HG03457 (cell line): Measurements from ENCODE around the gene NF2.
"Not testable (repeated sequence)": the region's sequence is repeated elsewhere in the genome, so short reads cannot be mapped to it uniquely, and the experiment has no call there.

ENCODE experiments used
- ATAC-seq: cut with Tn5 transposase; IDR thresholded peaks from one replicate; pipeline ENCODE4 v1.9.1; 2021; ENCODE audit warnings: moderate number of reproducible peaks; ENCODE audit not compliant: unreplicated experiment

NF2 gene

DNA sequence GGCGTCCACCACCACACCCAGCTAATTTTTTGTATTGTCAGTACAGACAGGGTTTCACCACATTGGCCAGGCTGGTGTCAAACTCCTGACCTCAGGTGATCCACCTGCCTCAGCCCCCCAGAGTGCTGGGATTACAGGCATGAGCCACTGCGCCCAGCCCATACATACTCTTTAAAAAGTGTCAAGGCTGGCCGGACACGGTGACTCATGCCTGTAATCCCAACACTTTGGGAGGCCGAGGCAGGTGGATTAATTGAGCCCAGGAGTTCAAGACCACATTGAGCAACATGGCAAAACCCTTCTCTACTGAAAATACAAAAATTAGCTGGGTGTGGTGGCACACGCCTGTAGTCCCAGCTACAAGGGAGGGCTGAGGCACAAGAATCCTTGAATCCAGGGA, 9.0 kb upstream of the NF2 start:
- not testable (repeated sequence) for ATAC-seq

DNA sequence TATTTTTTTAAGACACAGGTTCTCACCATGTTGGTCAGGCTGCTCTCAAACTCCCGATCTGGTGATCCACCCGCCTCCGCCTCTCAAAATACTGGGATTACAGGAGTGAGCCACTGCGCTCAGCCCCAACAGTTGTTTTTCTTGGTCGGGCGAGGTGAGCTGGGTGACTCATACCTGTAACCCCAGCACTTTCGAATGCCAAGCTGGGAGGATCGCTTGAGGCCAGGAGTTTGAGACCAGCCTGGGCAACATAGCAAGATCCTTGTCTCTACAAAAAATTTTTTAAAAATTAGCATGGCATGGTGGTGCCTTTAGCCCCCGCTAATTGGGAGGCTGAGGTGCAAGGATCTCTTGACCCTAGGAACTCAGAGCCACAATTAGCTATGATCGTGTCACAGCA, 7.0 kb upstream of the NF2 start:
- no peak for ATAC-seq

DNA sequence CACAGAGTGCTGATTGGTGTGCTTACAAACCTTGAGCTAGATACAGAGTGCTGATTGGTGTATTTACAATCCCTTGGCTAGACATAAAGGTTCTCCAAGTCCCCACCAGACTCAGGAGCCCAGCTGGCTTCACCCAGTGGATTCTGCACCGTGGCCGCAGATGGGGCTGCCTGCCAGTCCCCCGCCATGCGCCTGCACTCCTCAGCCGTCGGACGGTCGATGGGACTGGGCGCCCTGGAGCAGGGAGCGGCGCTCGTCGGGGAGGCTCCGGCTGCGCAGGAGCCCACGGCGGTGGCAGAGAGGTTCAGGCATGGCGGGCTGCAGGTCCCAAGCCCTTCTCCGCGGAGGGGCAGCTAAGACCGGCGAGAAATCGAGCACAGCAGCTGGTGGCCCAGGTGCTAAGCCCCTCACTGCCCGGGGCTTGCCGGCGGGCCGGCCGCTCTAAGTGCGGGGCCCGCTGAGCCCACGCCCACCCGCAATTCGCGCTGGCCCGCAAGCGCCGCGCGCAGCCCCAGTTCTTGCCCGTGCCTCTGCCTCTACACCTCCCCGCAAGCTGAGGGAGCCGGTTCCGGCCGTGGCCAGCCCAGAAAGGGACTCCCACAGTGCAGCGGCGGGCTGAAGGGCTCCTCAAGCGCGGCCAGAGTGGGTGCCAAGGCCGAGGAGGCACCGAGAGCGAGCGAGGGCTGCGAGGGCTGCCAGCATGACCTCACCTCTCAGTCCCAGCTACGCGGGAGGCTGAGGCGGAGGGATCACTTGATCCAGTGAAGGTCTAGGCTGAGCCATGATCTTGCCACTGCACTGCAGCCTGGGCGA, 5.4 kb upstream of the NF2 start:
- not testable (repeated sequence) for ATAC-seq

GRCh38 chr22:29598684-29599020, 4.8 kb upstream of the NF2 start:
- ATAC-seq = no peak

DNA sequence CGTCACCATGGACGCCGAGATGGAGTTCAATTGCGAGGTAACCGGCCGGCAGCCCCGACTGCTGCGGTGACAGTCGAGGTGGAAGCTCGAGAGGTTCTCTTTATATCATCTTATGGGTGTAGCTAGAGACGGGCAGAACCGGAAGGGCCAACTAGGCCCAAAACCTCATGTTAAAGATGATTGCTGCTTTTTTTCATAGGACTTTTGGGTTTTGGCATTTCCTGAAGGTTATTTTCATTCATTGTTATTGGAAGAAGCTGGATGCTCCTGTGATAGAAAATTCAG, 585 bp downstream of the NF2 start:
- ATAC-seq = no peak

DNA sequence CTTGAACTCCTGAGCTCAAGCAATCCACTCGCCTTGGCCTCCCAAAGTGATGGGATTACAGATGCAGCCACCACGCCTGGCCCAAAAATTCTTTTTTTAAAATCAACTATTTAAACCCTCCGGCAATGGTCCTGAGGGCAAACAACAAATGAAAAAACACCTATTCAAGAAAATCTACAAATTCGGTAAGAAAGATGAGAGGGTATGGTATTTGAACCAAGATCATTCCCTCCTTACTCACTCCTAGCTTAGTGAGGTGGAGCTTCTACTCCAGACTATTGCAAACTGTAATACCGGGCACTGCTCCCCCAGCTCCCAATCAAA, 2.1 kb downstream of the NF2 start:
- no peak for ATAC-seq

DNA sequence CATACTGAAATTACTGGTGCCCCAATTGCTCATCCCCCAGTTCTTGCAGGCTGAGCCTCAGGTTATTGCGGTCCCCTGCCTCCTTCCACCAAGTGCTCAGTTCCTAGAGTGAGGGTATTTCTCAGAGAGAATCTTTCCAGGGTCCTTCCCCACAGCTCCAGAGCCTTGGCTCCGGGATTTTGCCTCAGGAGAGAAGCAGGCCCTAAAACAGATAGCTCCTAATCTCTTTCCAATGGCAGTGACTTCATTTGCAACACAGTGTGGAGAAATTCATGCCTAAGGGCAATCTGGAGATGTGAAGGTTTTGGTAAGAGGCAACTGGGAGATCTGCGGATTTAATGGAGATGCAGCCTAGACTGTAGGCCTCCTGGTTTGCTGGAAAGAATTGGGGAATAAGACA, 2.9 kb downstream of the NF2 start:
- no peak for ATAC-seq

DNA sequence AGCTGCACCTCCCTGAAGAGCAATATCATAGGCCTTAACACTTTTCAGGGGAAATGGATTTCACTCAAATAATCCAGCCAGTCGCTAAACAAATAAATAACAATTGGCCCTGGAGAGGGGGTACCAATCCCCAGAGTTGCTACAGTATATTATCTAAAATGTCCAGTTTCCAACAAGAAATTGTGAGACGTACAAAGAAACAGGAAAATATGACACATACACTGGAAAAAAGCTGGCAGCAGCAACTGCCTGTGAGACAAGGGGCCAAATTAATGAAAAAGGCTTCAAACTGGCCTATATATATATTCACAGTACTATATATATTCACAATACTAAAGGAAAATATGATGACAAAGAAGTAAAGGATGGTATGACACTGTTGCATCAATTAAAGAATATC, 4.0 kb downstream of the NF2 start:
- no peak for ATAC-seq

DNA sequence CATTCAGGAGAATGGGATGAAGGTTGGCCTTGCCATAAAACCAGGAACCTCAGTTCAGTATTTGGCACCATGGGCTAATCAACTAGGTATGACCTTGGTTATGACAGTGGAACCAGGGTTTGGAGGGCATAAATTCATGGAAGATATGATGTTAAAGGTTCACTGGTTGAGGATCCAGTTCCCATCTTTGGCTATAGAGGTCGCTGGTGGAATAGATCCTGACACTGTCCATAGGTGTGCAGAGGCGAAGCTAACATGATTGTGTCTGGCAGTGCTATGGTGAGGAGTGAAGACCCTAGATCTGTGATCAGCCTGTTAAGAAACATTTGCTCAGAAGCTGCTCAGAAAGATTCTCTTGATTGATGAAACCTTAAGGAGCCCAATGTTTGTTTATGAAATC, 5.7 kb downstream of the NF2 start:
- ATAC-seq = no peak

GRCh38 chr22:29610780-29611179, 7.3 kb downstream of the NF2 start:
- no peak for ATAC-seq

- no peak for ATAC-seq
These were observed 12.4 kb downstream of the NF2 start for GRCh38 chr22:29615705-29616327.

DNA sequence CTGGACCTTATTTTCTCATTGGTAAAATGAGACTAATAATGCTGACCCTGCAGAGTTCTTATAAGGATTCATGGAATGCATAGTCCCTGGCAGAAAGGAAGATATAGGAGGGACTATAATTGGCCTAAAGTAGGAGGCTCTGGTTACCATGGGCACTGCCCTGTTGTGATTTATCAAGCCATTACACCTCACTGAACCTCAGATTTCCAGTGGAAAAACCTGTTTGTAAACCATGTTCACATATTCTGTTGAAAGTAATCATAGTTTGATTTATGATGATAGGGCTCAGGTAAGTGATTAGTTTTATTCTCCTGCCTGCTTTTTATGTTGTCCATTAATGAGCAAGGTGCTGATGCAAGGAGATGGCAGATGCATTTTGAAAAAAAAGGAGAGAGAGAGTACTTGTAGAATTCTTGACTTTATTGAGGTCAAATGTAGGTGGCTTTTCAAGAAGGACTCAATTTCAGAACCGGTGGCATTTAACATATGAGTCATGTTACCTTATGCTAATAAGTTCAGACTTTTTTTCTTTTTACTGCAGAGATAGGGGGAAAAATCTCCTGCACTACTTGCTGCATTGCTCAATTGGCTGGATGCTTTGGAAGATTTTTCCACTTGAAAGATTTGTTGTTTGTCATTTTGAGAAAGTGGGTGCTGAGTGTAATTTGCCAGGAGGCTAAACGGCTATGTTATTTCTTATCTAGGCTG, 14.6 kb downstream of the NF2 start:
- no peak for ATAC-seq

GRCh38 chr22:29621761-29622526, 18.5 kb downstream of the NF2 start:
- no peak for ATAC-seq

GRCh38 chr22:29623059-29623458, 19.6 kb downstream of the NF2 start:
- no peak for ATAC-seq

DNA sequence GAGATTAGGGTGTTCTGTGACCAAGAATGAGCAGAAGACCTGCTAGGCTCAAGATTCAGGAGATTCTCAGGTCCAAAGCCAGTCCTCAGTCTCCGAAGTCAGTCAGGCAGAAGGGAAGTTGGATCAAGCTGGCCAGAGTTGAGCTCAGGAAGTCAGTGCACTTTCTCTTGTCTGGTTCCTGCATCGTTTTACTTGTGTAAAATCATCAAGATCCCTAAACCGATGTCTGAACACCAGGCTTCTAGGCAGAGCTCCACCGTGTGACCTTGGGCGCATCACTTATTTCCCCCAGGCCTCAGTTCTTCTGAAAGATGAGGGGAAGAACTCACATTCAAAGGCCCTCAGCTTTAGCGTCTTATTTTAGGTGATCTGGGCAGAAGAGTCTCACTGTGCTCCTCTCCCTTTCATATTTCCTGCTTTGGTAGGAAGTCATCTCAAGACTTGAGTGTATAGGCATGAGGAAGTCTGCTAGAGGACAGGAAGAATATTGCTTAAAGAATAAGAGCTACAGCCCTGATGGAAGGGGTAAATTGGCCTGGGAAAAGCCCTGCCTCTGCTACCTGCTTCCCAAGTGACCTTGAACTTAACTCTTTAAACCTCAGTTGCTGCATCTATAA, 20.2 kb downstream of the NF2 start:
- ATAC-seq = no peak

- ATAC-seq = no peak
These were observed 21.8 kb downstream of the NF2 start for GRCh38 chr22:29625090-29625825.

DNA sequence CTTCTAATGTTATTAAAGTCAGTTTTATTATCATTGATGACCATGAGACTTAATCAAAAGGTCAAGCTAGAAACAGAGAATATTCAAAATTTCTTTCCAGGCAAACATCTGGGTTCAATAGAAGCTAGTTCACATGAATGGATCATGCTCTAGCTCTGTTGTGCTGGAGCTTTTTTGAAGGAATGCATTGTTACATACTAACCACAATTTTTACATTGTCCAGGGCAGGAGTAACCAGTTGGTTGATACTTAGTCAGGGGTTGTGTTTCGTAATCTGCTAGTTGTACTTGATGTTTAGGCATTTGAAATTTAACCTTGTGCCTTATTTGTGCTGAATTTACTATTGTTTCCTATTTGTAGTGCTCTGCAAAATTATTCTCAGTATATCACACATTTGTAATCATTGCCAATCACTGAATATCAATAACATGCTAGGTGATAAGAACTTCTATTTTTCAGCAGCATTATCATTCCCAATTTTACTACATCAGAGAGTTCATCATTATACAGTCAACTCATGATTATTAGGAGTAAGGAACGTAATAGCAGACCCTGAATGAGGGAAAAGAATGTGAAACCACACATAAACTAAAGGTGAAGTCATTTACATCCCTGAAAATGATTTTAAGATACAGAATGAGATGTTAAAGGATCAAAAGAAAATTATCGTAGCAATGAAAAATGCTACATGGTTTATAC, 23.2 kb downstream of the NF2 start:
- no peak for ATAC-seq

DNA sequence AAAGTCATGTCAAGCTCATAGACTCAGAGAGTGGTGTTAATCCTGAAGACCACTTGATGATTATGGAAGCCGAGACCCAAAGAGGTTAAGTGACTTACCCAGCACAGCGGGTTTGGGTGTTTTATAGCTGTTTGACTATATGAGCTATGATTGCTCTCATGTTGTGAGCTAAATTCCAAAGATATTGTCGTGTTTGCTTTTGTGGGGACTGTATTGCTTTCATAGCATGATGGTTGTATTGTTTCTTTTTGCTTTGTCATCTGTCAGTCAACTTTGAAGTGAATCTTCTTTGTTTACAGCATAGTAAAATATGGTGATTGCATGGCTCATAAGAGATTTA, 23.7 kb downstream of the NF2 start:
- no peak for ATAC-seq

DNA sequence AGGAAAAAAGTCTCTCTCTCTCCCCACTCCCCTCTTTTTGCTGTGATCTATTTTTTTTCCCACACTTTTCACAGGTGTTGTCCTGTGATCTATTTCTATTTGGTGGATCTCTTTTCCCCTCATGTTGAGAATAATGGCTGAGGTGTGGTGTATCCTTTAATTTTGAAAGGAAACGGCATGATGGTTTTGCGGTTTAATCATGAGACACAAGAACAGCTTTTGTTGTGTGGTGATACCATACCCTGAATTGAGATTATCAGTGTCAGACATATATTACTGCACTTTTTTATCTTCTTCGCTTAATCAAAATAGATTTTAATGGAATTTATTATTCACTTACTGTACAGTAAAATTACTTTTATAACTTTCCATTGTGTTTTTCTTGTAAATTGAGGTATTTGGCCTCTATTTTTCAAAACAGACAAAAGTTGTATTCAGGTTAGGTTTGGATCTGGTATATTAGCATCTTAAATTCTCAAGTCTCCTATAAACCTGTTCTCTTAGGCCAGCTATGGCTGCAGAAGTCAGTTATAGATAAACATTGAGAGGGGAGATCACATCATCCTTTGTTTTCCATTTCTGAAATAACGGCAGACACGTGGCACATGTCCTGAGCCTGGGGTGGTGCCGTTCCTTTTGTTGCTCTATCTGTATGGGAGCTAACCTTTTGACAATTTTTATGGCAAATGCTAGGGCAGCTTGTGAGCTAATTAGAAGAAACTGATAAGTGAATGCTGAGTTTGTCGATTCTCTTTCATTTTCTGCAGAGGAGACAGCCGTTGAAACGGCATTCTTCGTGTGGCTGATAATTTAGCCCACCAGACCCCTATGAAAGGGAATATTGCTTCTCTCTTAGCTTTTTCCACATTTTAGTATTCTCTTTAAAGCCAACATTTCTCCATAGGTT, 25.8 kb downstream of the NF2 start:
- no peak for ATAC-seq
